Measurements from ENCODE around the gene TLR5.

GRCh38 chr1:223062177-223062576 lies 80.9 kb downstream of the TLR5 start:
- TF ChIP-seq POLR2A (IDR thresholded peaks at IDR 0.05) (no peak), CTCF (IDR thresholded peaks at IDR 0.05) (no peak)

Measured in body of pancreas (tissue), 4 donors.